HFFc6 (cell line): Measurements from ENCODE around the gene ZNF92. TPM values are rescaled to one million over a fixed set of nuclear protein-coding genes. Genes with fewer than 3 reads are reported as not detected.
"Not testable (repeated sequence)": the region's sequence is repeated elsewhere in the genome, so short reads cannot be mapped to it uniquely, and the experiment has no call there.

ENCODE experiments used
- DNase-seq: peaks from one replicate; pipeline ENCODE4 v3.0.0-alpha.2; 2018
- H3K27ac Mint-ChIP-seq: 2 replicates; pipeline ENCODE4 v1.8.0; 2020; ENCODE audit warnings: mild to moderate bottlenecking, mixed read lengths
- H3K27me3 Mint-ChIP-seq: 2 replicates; pipeline ENCODE4 v1.8.0; 2021; ENCODE audit warnings: mild to moderate bottlenecking, moderate library complexity, mixed read lengths; ENCODE audit not compliant: insufficient read depth
- H3K36me3 Mint-ChIP-seq: 2 replicates; pipeline ENCODE4 v1.8.0; 2021; ENCODE audit warnings: low read depth, mixed read lengths
- H3K4me1 Mint-ChIP-seq: 2 replicates; pipeline ENCODE4 v1.8.0; 2020; ENCODE audit warnings: low read depth, mixed read lengths
- H3K4me3 Mint-ChIP-seq: 2 replicates; pipeline ENCODE4 v1.8.0; 2020; ENCODE audit warnings: mild to moderate bottlenecking, moderate library complexity, mixed read lengths
- H3K9me3 Mint-ChIP-seq: 2 replicates; pipeline ENCODE4 v1.8.0; 2020; ENCODE audit warnings: mild to moderate bottlenecking, mixed read lengths
- long read RNA-seq: library from polyadenylated mRNA; unstranded; transcript quantifications from one replicate; pipeline ENCODE4 v2.0.0, GENCODE V29; 2019
- total RNA-seq, 6 experiments: library from RNA; stranded (reverse); fragmentation: NEBNext Ultra II Directional; extraction: Animal tissue kit (Norgen Biotek cat#: 25700); gene quantifications; 2 replicates in 1 of 6; 3 replicates in 5 of 6; pipeline ENCODE4 v1.2.3, GENCODE V29; 2021
- TF ChIP-seq, protein P1 (sequence below): fragments of 200-600 bp; sonication (generic); IDR thresholded peaks from 2 replicates; pipeline ENCODE4 v1.5.0; 2021; ENCODE audit warnings: antibody characterized with exemption, mild to moderate bottlenecking

The ZNF92 gene
- 1 to 10 TPM; 3.7 to 6.1 (median 5.1) TPM for total RNA-seq
- long read RNA-seq, transcript ZNF92-201 (4 exons, 3,210 nt), result major isoform, 7 of 9 reads
- long read RNA-seq, partial matches to known transcripts, result 0 of 9 reads
- long read RNA-seq, other reads (novel, unspliced or antisense), result 0 of 9 reads

DNA sequence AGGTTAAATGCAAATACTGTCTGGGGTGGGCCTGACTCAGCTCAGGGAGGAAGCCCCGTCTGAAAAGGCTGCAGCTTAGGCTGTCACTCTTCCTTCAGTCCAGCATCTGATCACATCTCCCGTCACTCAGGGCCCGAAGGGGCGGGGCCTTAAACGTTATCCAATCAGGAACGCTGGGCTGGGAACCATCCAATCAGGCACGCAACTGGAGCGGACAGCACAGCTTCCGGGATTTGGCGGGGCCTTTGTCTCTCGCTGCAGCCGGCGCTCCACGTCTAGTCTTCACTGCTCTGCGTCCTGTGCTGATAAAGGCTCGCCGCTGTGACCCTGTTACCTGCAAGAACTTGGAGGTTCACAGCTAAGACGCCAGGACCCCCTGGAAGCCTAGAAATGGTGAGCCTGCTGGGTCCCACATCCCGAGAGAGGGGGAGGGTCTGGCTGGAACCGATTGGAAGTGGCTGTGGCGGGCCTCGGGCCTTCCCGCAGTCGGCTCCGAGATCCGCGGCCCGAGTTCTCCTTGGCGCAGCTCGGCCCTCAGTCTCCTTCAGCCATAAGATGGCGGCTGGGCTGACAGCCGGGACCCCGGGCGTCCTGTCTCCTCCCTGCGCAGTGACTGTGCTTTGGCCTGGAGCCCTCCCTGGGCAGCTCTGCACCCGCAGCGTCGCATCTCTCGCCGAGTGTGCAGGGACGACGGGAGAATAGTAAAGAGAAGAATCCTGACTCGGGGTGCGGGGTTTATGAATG, at the start of gene ZNF92:
Gene ZNF92 (plus strand): TSS at position 248 of the 744 bp plus-strand sequence. CDS start 143 bp downstream, at position 391.
- H3K27me3 Mint-ChIP-seq, result no peaks in the 10 kb centered on the region
- TF ChIP-seq, protein P1, sequence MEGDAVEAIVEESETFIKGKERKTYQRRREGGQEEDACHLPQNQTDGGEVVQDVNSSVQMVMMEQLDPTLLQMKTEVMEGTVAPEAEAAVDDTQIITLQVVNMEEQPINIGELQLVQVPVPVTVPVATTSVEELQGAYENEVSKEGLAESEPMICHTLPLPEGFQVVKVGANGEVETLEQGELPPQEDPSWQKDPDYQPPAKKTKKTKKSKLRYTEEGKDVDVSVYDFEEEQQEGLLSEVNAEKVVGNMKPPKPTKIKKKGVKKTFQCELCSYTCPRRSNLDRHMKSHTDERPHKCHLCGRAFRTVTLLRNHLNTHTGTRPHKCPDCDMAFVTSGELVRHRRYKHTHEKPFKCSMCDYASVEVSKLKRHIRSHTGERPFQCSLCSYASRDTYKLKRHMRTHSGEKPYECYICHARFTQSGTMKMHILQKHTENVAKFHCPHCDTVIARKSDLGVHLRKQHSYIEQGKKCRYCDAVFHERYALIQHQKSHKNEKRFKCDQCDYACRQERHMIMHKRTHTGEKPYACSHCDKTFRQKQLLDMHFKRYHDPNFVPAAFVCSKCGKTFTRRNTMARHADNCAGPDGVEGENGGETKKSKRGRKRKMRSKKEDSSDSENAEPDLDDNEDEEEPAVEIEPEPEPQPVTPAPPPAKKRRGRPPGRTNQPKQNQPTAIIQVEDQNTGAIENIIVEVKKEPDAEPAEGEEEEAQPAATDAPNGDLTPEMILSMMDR, result no peak
- DNase-seq, result peak; percentile 90
- peaks cover 9% of the 10 kb centered on the region for H3K36me3 Mint-ChIP-seq
- peaks cover 14% of the 10 kb centered on the region for H3K4me1 Mint-ChIP-seq
- H3K9me3 Mint-ChIP-seq, result no peaks in the 10 kb centered on the region
- peak within 1 kb of the TSS; percentile 96 for H3K27ac Mint-ChIP-seq
- H3K4me3 Mint-ChIP-seq, result peak within 1 kb of the TSS; percentile 96

- TF ChIP-seq, protein P1, result no peak
- no peak overlapping the region for H3K27ac Mint-ChIP-seq
- no peaks in the 10 kb centered on the region for H3K9me3 Mint-ChIP-seq
- H3K36me3 Mint-ChIP-seq, result no peaks in the 10 kb centered on the region
- peaks cover 9% of the 10 kb centered on the region for H3K4me1 Mint-ChIP-seq
- H3K27me3 Mint-ChIP-seq, result peaks cover 7% of the 10 kb centered on the region
- H3K4me3 Mint-ChIP-seq, result no peak overlapping the region
- DNase-seq, result no peak
These were observed 47.7 kb upstream of the ZNF92 start for GRCh38 chr7:65325793-65326432.

DNA sequence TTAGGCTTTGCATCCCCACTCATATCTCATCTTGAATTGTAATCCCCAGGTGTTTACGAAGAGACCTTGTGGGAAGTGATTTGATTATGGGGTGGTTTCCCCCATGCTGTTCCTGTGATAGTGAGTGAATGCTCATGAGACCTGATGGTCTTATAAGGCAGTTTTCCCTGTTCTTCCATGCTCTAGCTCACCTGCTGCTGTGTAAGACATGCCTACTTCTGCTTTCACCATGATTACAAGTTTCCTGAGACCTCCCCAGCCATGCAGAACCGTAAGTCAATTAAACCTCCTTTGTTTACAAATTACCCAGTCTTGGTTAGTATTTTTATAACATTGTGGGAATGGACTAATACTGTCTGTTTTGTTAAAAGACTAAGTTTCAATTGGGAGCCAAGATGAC, 35.3 kb upstream of the ZNF92 start:
- H3K27ac Mint-ChIP-seq, result no peak overlapping the region
- H3K36me3 Mint-ChIP-seq, result no peaks in the 10 kb centered on the region
- no peaks in the 10 kb centered on the region for H3K4me1 Mint-ChIP-seq
- TF ChIP-seq, protein P1, result no peak
- peaks cover 6% of the 10 kb centered on the region for H3K27me3 Mint-ChIP-seq
- H3K9me3 Mint-ChIP-seq, result no peaks in the 10 kb centered on the region
- H3K4me3 Mint-ChIP-seq, result no peak overlapping the region
- DNase-seq, result no peak

DNA sequence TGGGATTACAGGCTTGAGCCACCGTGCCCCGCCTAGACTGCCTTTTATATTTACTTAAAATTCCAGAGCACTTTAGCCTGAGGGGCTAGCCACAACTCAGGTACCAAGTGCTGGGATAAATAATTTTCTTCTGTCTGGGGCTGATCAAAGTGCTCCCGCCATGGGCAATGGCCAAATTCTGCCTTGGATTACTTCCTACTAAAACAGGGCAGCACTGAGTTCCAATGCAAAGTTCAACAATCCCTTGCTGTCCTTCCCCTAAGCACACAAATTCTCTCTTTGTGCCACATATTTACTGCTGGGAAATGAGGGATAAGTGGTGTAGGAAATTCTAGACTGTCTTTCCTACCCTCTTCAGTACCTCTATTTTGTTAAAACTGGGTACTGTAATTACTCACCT, 34.4 kb upstream of the ZNF92 start:
- Mint-ChIP-seq H3K27ac (no peak overlapping the region), H3K36me3 (no peaks in the 10 kb centered on the region), H3K27me3 (peaks cover 6% of the 10 kb centered on the region), H3K9me3 (no peaks in the 10 kb centered on the region), H3K4me3 (no peak overlapping the region), H3K4me1 (no peaks in the 10 kb centered on the region)
- DNase-seq, result no peak
- TF ChIP-seq, protein P1, result no peak

GRCh38 chr7:65342723-65343629, 30.7 kb upstream of the ZNF92 start:
- Mint-ChIP-seq H3K27ac (no peak overlapping the region), H3K4me3 (no peak overlapping the region), H3K9me3 (no peaks in the 10 kb centered on the region), H3K27me3 (peaks cover 5% of the 10 kb centered on the region), H3K36me3 (no peaks in the 10 kb centered on the region), H3K4me1 (no peaks in the 10 kb centered on the region)
- TF ChIP-seq, protein P1, result no peak
- DNase-seq, result no peak

DNA sequence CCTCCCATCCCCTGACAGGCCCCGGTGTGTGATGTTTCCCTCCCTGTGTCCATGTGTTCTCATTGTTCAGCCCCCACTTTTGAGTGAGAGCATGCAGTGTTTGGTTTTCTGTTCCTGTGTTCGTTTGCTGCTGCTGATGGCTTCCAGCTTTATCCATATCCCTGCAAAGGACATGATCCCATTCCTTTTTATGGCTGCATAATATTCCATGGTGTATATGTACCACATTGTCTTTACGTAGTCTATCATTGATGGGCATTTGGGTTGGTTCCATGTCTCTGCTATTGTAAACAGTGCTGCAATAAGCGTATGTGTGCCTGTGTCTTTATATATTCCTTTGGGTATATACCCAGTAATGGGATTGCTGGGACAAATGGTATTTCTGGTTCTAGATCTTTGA, 29.1 kb upstream of the ZNF92 start:
- H3K4me1 Mint-ChIP-seq, DNase-seq, H3K27ac Mint-ChIP-seq, H3K9me3 Mint-ChIP-seq, H3K27me3 Mint-ChIP-seq, H3K36me3 Mint-ChIP-seq, H3K4me3 Mint-ChIP-seq: not testable (repeated sequence)
